Measurements from ENCODE around the gene MMP7. TPM values are rescaled to one million over a fixed set of nuclear protein-coding genes. Genes with fewer than 3 reads are reported as not detected.

The MMP7 gene
- total RNA-seq, 1 experiment from 2014 or later: 0.61 TPM

DNA sequence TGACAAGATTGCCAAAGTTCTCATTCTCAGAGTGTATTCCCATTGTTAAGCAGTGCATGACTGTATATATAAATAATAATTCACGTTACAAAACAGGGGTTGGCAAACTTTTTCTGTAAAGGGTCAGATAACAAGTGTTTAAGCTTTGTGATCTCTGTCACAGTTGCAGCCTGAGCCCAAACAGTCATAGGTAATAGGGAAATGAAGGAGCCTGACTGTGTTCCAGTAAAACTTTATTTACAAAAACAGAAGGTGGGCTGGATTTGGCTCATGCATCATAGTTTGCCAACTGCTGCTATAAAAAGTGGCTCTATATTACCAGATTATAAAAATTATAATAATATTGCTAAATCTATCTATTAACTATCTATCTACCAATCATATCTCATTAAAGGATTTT, 3.5 kb downstream of the MMP7 start:
- ATAC-seq (no peak), DNase-seq (ENCODE audit: low read depth, low spot score) (no peak)
- ChIA-PET CTCF (interaction anchor here (1.3 kb wide), 1 partner anchor 9 kb away, joined by 4 read pairs; no protein-coding TSS in a partner anchor), RAD21 (ENCODE audit: low non-redundant PET in 1 of 2, low total read pairs in 2 of 2, uncharacterized antibody in 2 of 2, unreplicated experiment in 2 of 2) (no interaction called here), POLR2A (no interaction called here)
- Histone ChIP-seq H3K27me3 (ENCODE audit: insufficient read depth, low read length) (no peaks in the 10 kb centered on the region), H3K9ac (ENCODE audit: low read length) (no peak overlapping the region), H4K20me1 (ENCODE audit: insufficient read depth) (no peaks in the 10 kb centered on the region), H2AFZ (ENCODE audit: low read depth, low read length, poor library complexity, severe bottlenecking) (no peak overlapping the region), H3K4me1 (ENCODE audit: control insufficient read depth in 1 of 2, insufficient read depth in 2 of 2, low read length in 2 of 2) (peaks cover 2 to 24% of the 10 kb centered on the region in 2 experiments; a peak in 3 of 4 replicates), H3K79me2 (ENCODE audit: insufficient read depth, low read length) (no peaks in the 10 kb centered on the region), H3K4me2 (ENCODE audit: low read length) (no peak overlapping the region), H3K4me3 (replicated peaks in 1 of 2; ENCODE audit: low read depth in 1 of 2, low read length in 2 of 2) (no peak overlapping the region), H3K9me3 (ENCODE audit: control insufficient read depth in 1 of 2, insufficient read depth in 1 of 2, low read depth in 1 of 2, low read length in 2 of 2) (no peaks in the 10 kb centered on the region), H3K9me2 (ENCODE audit: insufficient read depth) (no peaks in the 10 kb centered on the region), H3K36me3 (ENCODE audit: control insufficient read depth in 1 of 2, insufficient read depth in 2 of 2, low read length in 2 of 2) (no peaks in the 10 kb centered on the region), H3K27ac (ENCODE audit: low read depth, low read length) (no peak overlapping the region)
- BruUV-seq (replicated peaks): no TSS peak
- intact Hi-C loops (cut with micrococcal nuclease): no loop called here
- TF ChIP-seq EZH2phosphoT487 (IDR thresholded peaks at IDR 0.05; ENCODE audit: borderline replicate concordance) (no peak), ATF3 (IDR thresholded peaks at IDR 0.05) (no peak), SRF (IDR thresholded peaks at IDR 0.05; ENCODE audit: low read depth) (no peak), CBX3 (IDR thresholded peaks at IDR 0.05; ENCODE audit: low read depth) (no peak), ZFX (IDR thresholded peaks at IDR 0.05) (no peak), YY1 (IDR thresholded peaks at IDR 0.05; ENCODE audit: extremely low read depth, insufficient replicate concordance, low read depth, low read length) (no peak), ZBTB33 (IDR thresholded peaks at IDR 0.05; ENCODE audit: extremely low read depth, insufficient replicate concordance, low read length) (no peak), EGR1 (IDR thresholded peaks at IDR 0.05; ENCODE audit: low read depth) (no peak), MAX (IDR thresholded peaks at IDR 0.05) (no peak), RAD21 (IDR thresholded peaks at IDR 0.05; ENCODE audit: low read depth) (no peak), POLR2AphosphoS5 (IDR thresholded peaks at IDR 0.05; ENCODE audit: low read depth, low read length) (no peak)
